DMS 273 treated with DMSO at 0.1 percent for 48 hours (cell line): ENCODE results near the gene RANBP2.

Experiments
- DNase-seq: peaks from one replicate; lab custom pipeline; 2025; lab: John Stamatoyannopoulos, UW

RANBP2 gene

DNA sequence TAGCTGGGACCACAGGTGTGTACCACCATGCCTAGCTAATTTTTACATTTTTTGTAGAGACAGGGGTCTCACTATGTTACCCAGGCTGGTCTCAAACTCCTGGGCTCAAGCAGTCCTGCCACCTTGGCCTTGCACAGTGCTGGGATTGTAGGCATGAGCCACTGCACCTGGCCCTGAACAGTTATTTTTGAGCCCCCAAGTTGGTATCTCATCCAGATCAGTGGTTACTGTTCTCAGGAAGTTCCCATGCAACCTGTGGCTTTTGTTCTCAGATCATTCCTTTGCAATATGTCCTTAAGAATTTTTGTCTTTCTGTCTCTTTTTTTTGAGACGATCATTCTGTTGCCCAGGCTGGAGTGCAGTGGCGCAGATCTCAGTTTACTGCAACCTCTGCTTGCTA, 59.6 kb downstream of the RANBP2 start:
- DNase-seq, result no peak

DNA sequence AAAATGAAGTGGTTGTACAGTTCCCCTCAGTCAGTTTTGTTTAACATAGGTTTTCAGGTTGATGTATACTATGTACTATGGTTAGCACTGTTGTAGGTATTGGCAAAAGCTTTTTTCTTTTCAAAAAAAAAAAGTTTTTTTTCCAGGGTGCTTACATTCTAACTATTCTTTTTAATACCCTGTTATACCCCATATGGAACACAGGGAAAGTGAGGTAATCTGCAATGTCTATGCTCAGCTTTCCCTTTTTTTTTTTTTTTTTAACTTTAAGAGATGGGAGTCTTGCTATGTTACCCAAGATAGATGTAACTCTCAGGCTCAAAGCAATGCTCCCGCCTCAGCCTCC, 66.7 kb downstream of the RANBP2 start:
- DNase-seq, result no peak

- DNase-seq, result peak; percentile 79
Measured at GRCh38 chr2:108786354-108787215, 67.3 kb downstream of the RANBP2 start, which contains the start of gene CCDC138. TSS of gene CCDC138 (plus strand) at chr2:108786771. CDS start at chr2:108786823, 52 bp downstream.

DNA sequence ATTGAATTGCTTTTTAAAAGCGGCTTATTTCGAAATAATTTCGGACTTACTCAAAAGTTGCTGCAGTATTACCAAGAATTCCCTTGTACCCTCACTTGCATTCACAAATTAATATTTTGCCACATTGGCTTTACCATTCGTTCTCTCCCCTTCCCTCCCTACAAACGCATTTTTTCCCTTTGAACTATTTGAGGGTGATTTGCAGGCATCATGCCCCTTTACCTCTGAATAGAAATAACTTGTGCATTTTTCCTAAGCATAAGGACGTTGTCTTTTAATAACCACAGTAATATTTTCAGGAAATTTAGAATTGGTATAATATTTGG, 67.9 kb downstream of the RANBP2 start:
- DNase-seq, result no peak

- no peak for DNase-seq
Measured at GRCh38 chr2:108803045-108803736, 83.9 kb downstream of the RANBP2 start.

GRCh38 chr2:108805032-108805431, 85.8 kb downstream of the RANBP2 start:
- no peak for DNase-seq

- no peak for DNase-seq
Measured at GRCh38 chr2:108805782-108806181, 86.5 kb downstream of the RANBP2 start.

DNA sequence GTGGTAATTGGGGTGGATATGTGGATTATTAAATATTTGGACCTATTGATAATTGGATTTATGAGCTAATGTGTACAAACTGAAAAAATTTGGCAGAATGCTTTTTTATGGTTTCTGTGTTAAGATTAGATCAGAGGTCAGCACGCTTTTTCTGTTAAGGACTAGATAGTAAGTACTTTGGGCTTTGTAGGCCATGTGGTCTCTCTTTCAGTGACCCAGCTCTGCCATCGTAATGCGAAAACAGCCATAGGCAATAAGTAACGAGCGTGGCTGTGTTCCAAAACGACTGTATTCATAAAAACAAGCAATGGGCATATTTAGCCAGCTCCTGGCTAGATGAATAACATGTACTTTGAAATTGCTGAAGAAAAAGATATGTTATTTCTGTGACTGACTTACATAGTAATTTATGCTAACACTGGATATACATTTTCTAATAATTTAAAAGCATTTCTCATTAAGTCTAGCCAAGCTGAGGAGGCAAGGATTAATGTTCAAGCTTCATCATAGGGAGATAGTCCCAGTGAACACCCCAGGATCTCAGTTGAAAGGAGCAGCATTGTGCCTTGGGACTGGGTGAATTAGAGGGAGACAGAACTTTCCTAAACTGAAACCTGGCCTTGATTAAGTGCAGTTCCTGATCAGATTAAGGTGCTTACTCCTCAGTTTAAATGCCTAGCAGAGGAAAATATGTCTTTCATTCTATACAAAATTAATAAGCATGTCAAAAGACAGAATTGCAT, 87.3 kb downstream of the RANBP2 start:
- no peak for DNase-seq

GRCh38 chr2:108809936-108810335, 90.7 kb downstream of the RANBP2 start:
- no peak for DNase-seq

DNA sequence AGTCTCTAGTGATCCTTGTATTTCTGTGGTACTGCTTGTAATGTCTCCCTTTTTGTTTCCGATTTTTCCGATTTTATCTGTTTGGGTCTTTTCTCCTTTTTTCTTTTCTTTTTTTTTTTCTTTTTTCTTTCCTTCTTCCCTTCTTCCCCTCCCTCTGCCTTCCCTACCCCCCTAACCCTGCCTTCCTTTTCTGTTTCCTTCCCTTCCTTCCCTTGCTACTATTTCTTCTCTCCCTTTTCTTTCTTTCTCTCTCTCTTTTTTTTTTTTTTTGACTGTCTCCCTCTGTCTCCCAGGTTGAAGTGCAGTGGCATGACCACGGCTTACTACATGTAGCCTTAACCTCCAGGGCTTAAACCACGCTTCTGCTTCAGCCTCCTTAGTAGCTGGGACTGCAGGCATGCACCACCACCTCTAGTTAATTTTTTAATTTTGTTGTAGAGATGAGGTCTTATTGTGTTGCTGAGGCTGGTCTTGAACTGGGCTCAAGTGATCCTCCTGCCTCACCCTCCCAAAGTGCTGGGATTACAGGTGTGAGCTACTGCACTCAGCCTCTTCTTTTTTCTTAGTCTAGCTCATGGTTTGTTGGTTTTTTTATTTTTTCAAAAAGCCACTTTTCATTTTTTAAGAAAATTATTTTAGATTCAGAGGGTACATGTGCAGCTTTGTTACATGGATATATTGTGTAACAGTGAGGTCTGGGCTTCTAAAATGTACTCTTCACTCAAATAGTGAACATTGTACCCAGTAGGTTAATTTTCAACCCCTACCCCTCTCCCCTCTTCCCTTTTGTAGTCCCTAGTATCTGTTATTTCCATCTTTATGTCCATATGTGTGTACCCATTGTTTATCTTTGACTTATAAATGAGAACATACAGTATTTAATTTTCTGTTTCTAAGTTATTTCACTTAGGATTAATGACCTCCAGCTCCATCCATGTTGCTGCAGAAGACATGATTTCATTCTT, 92.0 kb downstream of the RANBP2 start:
- no peak for DNase-seq

- DNase-seq, result no peak
Measured at GRCh38 chr2:108813732-108814131, 94.5 kb downstream of the RANBP2 start.

DNA sequence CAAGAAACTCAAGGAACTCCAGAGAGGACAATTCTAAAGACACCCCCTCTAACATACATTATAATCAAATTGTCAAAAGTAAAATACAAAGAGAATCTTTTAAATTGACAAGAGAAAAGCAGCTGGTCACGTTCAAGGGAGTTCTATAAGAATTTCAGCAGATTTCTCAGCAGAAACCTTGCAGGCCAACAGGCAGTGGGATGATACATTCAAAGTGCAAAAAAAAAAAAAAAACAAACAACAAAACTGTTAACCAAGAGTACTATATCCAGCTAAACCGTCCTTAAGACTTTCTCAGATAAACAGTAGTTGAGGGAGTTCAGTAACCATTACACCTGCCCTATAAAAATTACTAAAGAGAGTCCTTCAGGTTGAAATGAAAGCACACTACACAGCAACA, 101.2 kb downstream of the RANBP2 start:
- no peak for DNase-seq

DNA sequence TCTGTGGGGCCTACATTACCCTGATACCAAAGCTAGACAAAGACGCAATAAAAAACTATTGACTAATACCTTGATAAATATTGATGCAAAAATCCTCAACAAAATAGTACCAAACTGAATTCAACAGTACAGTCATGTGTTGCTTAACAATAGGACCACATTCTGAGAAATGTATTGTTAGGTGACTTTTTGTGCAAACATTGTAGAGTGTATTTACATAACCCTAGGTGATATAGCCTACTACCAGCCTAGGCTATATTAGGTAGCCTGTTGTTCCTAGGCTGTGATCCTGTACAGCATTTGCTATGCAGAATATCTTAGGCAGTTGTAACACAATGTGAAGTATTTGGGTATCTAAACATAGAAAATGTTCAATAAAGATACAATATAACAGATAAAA, 104.0 kb downstream of the RANBP2 start:
- no peak for DNase-seq

GRCh38 chr2:108824316-108825070, 105.2 kb downstream of the RANBP2 start:
- DNase-seq, result no peak

- DNase-seq, result no peak
Measured at GRCh38 chr2:108825254-108825653, 106.0 kb downstream of the RANBP2 start.

- DNase-seq, result no peak
Measured at GRCh38 chr2:108825736-108826135, 106.5 kb downstream of the RANBP2 start.

DNA sequence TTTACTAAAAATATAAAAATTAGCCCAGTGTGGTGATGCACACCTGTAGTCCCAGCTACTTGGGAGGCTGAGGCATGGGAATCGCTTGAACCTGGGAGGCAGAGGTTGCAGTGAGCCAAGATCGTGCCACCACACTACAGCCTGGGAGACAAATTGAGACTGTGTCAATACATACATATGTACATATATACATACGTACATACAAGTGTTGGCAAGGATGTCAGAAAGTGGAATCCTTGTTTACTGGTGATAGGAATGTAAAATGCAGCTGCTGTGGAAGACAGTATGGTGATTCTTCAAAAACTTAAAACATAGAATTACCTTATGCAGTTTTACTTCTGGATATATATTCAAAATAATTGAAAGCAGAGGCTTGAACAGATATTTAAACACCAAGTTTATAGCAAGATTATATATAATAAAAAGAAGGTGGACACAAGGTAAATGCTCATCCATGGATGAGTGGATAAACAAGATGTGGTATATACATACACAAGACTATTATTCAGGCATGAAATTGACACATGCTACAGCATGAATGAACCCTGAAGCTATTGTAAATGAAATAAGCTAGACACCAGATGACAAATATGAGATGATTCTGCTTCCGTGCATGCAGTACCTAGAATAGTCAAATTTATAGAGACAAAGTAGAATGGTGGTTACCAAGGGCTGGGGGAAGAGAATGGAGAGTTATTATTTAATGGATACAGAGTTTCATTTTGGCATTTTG, 110.5 kb downstream of the RANBP2 start:
- no peak for DNase-seq

DNA sequence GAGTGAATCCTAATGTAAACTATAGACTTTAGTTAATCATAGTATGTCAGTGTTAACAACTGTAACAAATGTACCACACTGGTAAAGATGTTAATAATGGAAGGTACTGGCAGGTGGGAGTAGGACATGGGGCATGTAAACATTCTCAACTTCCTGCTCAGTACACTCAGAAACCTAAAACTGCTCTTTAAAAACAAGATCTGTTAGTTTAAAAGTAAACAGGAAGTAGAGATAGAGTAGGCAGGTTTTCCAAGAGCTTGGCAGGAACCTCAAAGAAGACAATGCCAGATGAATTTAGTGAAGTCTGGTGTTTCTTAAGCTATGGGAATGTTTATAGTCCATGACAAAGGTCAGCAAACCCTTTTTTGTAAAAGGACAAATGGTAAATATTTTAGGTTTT, 113.9 kb downstream of the RANBP2 start:
- DNase-seq, result no peak

DNA sequence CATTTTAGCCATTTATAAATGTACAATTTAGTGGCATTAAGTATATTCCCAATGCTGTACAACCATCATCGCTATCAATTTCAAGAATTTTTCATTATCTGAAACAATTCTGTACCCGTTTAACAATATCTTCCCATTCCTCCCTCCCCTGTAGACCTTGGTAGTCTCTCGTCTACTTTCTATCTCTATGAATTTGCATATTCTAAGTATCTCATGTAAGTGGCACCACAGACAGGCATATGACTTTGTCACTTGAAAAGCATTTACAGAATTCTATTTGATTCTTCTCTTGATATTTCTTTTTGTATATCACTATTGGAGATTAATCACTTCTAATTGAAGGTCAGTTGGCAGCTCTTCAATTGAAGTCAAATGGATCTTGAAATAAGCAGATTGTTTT, 115.3 kb downstream of the RANBP2 start:
- no peak for DNase-seq

- no peak for DNase-seq
Measured at GRCh38 chr2:108835040-108835439, 115.8 kb downstream of the RANBP2 start.
